ENCODE results near the gene GPSM1.

The GPSM1 gene

GRCh38 chr9:136355616-136356557, 28.5 kb downstream of the GPSM1 start:
- no peaks in the 10 kb centered on the region for H3K27me3 ChIP-seq (ENCODE audit: control insufficient read depth, insufficient read depth, low read length, poor library complexity, severe bottlenecking)
- H3K9me3 ChIP-seq (ENCODE audit: control insufficient read depth, low read length): no peaks in the 10 kb centered on the region
- no peak overlapping the region for H3K27ac ChIP-seq (ENCODE audit: insufficient read depth, low read depth, low read length, poor library complexity, severe bottlenecking)
- no peaks in the 10 kb centered on the region for H3K4me1 ChIP-seq (ENCODE audit: control insufficient read depth, insufficient read depth, low read length)
- H3K4me3 ChIP-seq (ENCODE audit: insufficient read depth, low read depth, low read length): no peak overlapping the region
- H3K36me3 ChIP-seq (ENCODE audit: control insufficient read depth, insufficient read depth, low read length): no peaks in the 10 kb centered on the region
- WGBS, 2 experiments: 92 to 93% methylated on average over 54 of the region's 54 CpGs

GRCh38 chr9:136357202-136357725, 29.9 kb downstream of the GPSM1 start:
- Histone ChIP-seq H3K27ac (ENCODE audit: insufficient read depth, low read depth, low read length, poor library complexity, severe bottlenecking) (no peak overlapping the region), H3K4me3 (ENCODE audit: insufficient read depth, low read depth, low read length) (no peak overlapping the region)
- WGBS, 2 experiments: 93 to 96% methylated on average over 22 of the region's 22 CpGs

GRCh38 chr9:136358016-136358415, 30.7 kb downstream of the GPSM1 start:
- H3K36me3 ChIP-seq (ENCODE audit: control insufficient read depth, insufficient read depth, low read length): no peaks in the 10 kb centered on the region
- H3K27me3 ChIP-seq (ENCODE audit: control insufficient read depth, insufficient read depth, low read length, poor library complexity, severe bottlenecking): no peaks in the 10 kb centered on the region
- H3K27ac ChIP-seq (ENCODE audit: insufficient read depth, low read depth, low read length, poor library complexity, severe bottlenecking): no peak overlapping the region
- peaks cover 5% of the 10 kb centered on the region for H3K4me1 ChIP-seq (ENCODE audit: control insufficient read depth, insufficient read depth, low read length)
- no peaks in the 10 kb centered on the region for H3K9me3 ChIP-seq (ENCODE audit: control insufficient read depth, low read length)
- 95 to 96% methylated on average over 29 of the region's 29 CpGs for WGBS, 2 experiments
- no peak overlapping the region for H3K4me3 ChIP-seq (ENCODE audit: insufficient read depth, low read depth, low read length)

More at GRCh38 chr9:136357202-136357725, 29.9 kb downstream of the GPSM1 start:
- Histone ChIP-seq H3K27me3 (ENCODE audit: control insufficient read depth, insufficient read depth, low read length, poor library complexity, severe bottlenecking) (no peaks in the 10 kb centered on the region), H3K9me3 (ENCODE audit: control insufficient read depth, low read length) (no peaks in the 10 kb centered on the region), H3K36me3 (ENCODE audit: control insufficient read depth, insufficient read depth, low read length) (no peaks in the 10 kb centered on the region), H3K4me1 (ENCODE audit: control insufficient read depth, insufficient read depth, low read length) (no peaks in the 10 kb centered on the region)

GRCh38 chr9:136358888-136359287, 31.5 kb downstream of the GPSM1 start:
- 88 to 91% methylated on average over 2 of the region's 2 CpGs for WGBS, 2 experiments
- H3K27me3 ChIP-seq (ENCODE audit: control insufficient read depth, insufficient read depth, low read length, poor library complexity, severe bottlenecking): no peaks in the 10 kb centered on the region

GRCh38 chr9:136359774-136360718, 32.7 kb downstream of the GPSM1 start:
- no peak overlapping the region for H3K27ac ChIP-seq (ENCODE audit: insufficient read depth, low read depth, low read length, poor library complexity, severe bottlenecking)
- H3K4me3 ChIP-seq (ENCODE audit: insufficient read depth, low read depth, low read length): no peak overlapping the region
- H3K27me3 ChIP-seq (ENCODE audit: control insufficient read depth, insufficient read depth, low read length, poor library complexity, severe bottlenecking): no peaks in the 10 kb centered on the region
- H3K36me3 ChIP-seq (ENCODE audit: control insufficient read depth, insufficient read depth, low read length): no peaks in the 10 kb centered on the region
- peaks cover 5% of the 10 kb centered on the region for H3K4me1 ChIP-seq (ENCODE audit: control insufficient read depth, insufficient read depth, low read length)
- no peaks in the 10 kb centered on the region for H3K9me3 ChIP-seq (ENCODE audit: control insufficient read depth, low read length)
- 92% methylated on average over 38 of the region's 38 CpGs for WGBS, 2 experiments

More at GRCh38 chr9:136358888-136359287, 31.5 kb downstream of the GPSM1 start:
- peaks cover 5% of the 10 kb centered on the region for H3K4me1 ChIP-seq (ENCODE audit: control insufficient read depth, insufficient read depth, low read length)
- H3K27ac ChIP-seq (ENCODE audit: insufficient read depth, low read depth, low read length, poor library complexity, severe bottlenecking): no peak overlapping the region
- H3K9me3 ChIP-seq (ENCODE audit: control insufficient read depth, low read length): no peaks in the 10 kb centered on the region
- H3K4me3 ChIP-seq (ENCODE audit: insufficient read depth, low read depth, low read length): no peak overlapping the region
- no peaks in the 10 kb centered on the region for H3K36me3 ChIP-seq (ENCODE audit: control insufficient read depth, insufficient read depth, low read length)

GRCh38 chr9:136361047-136361753, 33.9 kb downstream of the GPSM1 start:
- Histone ChIP-seq H3K27ac (ENCODE audit: insufficient read depth, low read depth, low read length, poor library complexity, severe bottlenecking) (no peak overlapping the region), H3K4me3 (ENCODE audit: insufficient read depth, low read depth, low read length) (no peak overlapping the region), H3K4me1 (ENCODE audit: control insufficient read depth, insufficient read depth, low read length) (peaks cover 5% of the 10 kb centered on the region), H3K27me3 (ENCODE audit: control insufficient read depth, insufficient read depth, low read length, poor library complexity, severe bottlenecking) (no peaks in the 10 kb centered on the region), H3K36me3 (ENCODE audit: control insufficient read depth, insufficient read depth, low read length) (no peaks in the 10 kb centered on the region), H3K9me3 (ENCODE audit: control insufficient read depth, low read length) (no peaks in the 10 kb centered on the region)
- 92 to 93% methylated on average over 43 of the region's 43 CpGs for WGBS, 2 experiments

GRCh38 chr9:136361754-136362449, 34.6 kb downstream of the GPSM1 start:
- Histone ChIP-seq H3K9me3 (ENCODE audit: control insufficient read depth, low read length) (no peaks in the 10 kb centered on the region), H3K27ac (ENCODE audit: insufficient read depth, low read depth, low read length, poor library complexity, severe bottlenecking) (no peak overlapping the region), H3K4me1 (ENCODE audit: control insufficient read depth, insufficient read depth, low read length) (peaks cover 5% of the 10 kb centered on the region), H3K27me3 (ENCODE audit: control insufficient read depth, insufficient read depth, low read length, poor library complexity, severe bottlenecking) (no peaks in the 10 kb centered on the region), H3K36me3 (ENCODE audit: control insufficient read depth, insufficient read depth, low read length) (no peaks in the 10 kb centered on the region), H3K4me3 (ENCODE audit: insufficient read depth, low read depth, low read length) (no peak overlapping the region)
- WGBS, 2 experiments: 91% methylated on average over 26 of the region's 26 CpGs

- Histone ChIP-seq H3K9me3 (ENCODE audit: control insufficient read depth, low read length) (no peaks in the 10 kb centered on the region), H3K4me3 (ENCODE audit: insufficient read depth, low read depth, low read length) (no peak overlapping the region), H3K27ac (ENCODE audit: insufficient read depth, low read depth, low read length, poor library complexity, severe bottlenecking) (no peak overlapping the region), H3K4me1 (ENCODE audit: control insufficient read depth, insufficient read depth, low read length) (peaks cover 5% of the 10 kb centered on the region), H3K27me3 (ENCODE audit: control insufficient read depth, insufficient read depth, low read length, poor library complexity, severe bottlenecking) (no peaks in the 10 kb centered on the region), H3K36me3 (ENCODE audit: control insufficient read depth, insufficient read depth, low read length) (no peaks in the 10 kb centered on the region)
- 94 to 95% methylated on average over 5 to 6 of the region's 6 CpGs for WGBS, 2 experiments
Measured at GRCh38 chr9:136362450-136362784, 35.1 kb downstream of the GPSM1 start.

Measured in ectodermal cell (in vitro differentiated cells).